K562 (cell line): Measurements from ENCODE around the gene SUPT5H. TPM values are rescaled to one million over a fixed set of nuclear protein-coding genes. Genes with fewer than 3 reads are reported as not detected.

Experiments
- ASH1L ChIP-seq: fragments of 450-650 bp; IDR thresholded peaks from 2 replicates; pipeline ENCODE4 v1.6.1; 2018; ENCODE audit warnings: borderline replicate concordance, mild to moderate bottlenecking, low read depth; ENCODE audit not compliant: partially characterized antibody
- ETS1 ChIP-seq: conservative IDR thresholded peaks from 2 replicates; pipeline ENCODE4 v1.6.1; 2011; ENCODE audit warnings: low read depth, mild to moderate bottlenecking, low read length; ENCODE audit not compliant: control insufficient read depth
- FOS ChIP-seq: IDR thresholded peaks from 3 replicates; pipeline ENCODE4 v1.6.1; 2011; ENCODE audit not compliant: insufficient read length; ENCODE audit errors: extremely low read depth
- GABPA ChIP-seq: fragments of 200-800 bp; sonication (Bioruptor generic); conservative IDR thresholded peaks from 2 replicates; pipeline ENCODE4 v1.6.1; 2016; ENCODE audit warnings: low read depth, missing genetic modification characterization, missing compliant biosample characterization
- KAT2B ChIP-seq: IDR thresholded peaks from one replicate; pipeline ENCODE4 v1.6.1; 2012; ENCODE audit warnings: low read depth, mild to moderate bottlenecking, control low read depth, inconsistent platforms, low read length, moderate library complexity
- MAFG ChIP-seq: fragments of 450-650 bp; conservative IDR thresholded peaks from 2 replicates; pipeline ENCODE4 v1.6.1; 2016; ENCODE audit warnings: missing genetic modification characterization, missing compliant biosample characterization
- MEIS2 ChIP-seq: fragments of 450-650 bp; IDR thresholded peaks from 2 replicates; pipeline ENCODE4 v1.6.1; 2014; ENCODE audit warnings: mild to moderate bottlenecking; ENCODE audit not compliant: partially characterized antibody
- NCOA4 ChIP-seq: fragments of 450-650 bp; IDR thresholded peaks from 2 replicates; pipeline ENCODE4 v1.6.1; 2018; ENCODE audit warnings: mild to moderate bottlenecking; ENCODE audit not compliant: partially characterized antibody
- NONO ChIP-seq, 2 experiments: fragments of 200-400 bp in 1 of 2; fragments of 450-650 bp in 1 of 2; formaldehyde crosslinking in 1 of 2; IDR thresholded peaks; 2 replicates each; pipeline ENCODE4 v1.6.1; 2017; ENCODE audit warnings: low read depth in 2 of 2, mild to moderate bottlenecking in 2 of 2, moderate library complexity in 2 of 2, low read length in 1 of 2
- PRPF4 ChIP-seq: fragments of 200-400 bp; formaldehyde crosslinking; IDR thresholded peaks from one replicate; pipeline ENCODE4 v1.6.1; 2017; ENCODE audit warnings: low read length, low read depth, mild to moderate bottlenecking; ENCODE audit not compliant: insufficient read depth, poor library complexity, severe bottlenecking
- PURB ChIP-seq: sonication (generic); formaldehyde crosslinking; IDR thresholded peaks from 2 replicates; pipeline ENCODE4 v1.9.0; 2021; ENCODE audit warnings: low read depth, mild to moderate bottlenecking, missing genetic modification reagents
- SAFB2 ChIP-seq: fragments of 200-400 bp; formaldehyde crosslinking; IDR thresholded peaks from 2 replicates; pipeline ENCODE4 v1.6.1; 2018; ENCODE audit warnings: borderline replicate concordance, low read length, low read depth, moderate library complexity; ENCODE audit not compliant: severe bottlenecking
- SFPQ ChIP-seq: fragments of 200-400 bp; formaldehyde crosslinking; IDR thresholded peaks from 2 replicates; pipeline ENCODE4 v1.6.1; 2017; ENCODE audit warnings: mild to moderate bottlenecking, low read depth, low read length, moderate library complexity
- SMARCB1 ChIP-seq: IDR thresholded peaks from 2 replicates; pipeline ENCODE4 v1.6.1; 2011; ENCODE audit warnings: improper control_type of control experiment, low read depth; ENCODE audit not compliant: insufficient read length
- TAF7 ChIP-seq: fragments of 450-650 bp; IDR thresholded peaks from 2 replicates; pipeline ENCODE4 v1.6.1; 2016; ENCODE audit warnings: missing genetic modification characterization, missing compliant biosample characterization
- YY1 ChIP-seq, 3 experiments: IDR thresholded peaks; 2 replicates each; pipeline ENCODE4 v1.6.1; 2011; ENCODE audit warnings: low read length in 2 of 3, mild to moderate bottlenecking in 2 of 3, moderate library complexity in 2 of 3, borderline replicate concordance in 1 of 3, control low read depth in 1 of 3, low read depth in 1 of 3; ENCODE audit not compliant: insufficient read depth in 3 of 3, insufficient replicate concordance in 2 of 3, control insufficient read depth in 1 of 3, insufficient read length in 1 of 3; ENCODE audit errors: extremely low read depth in 1 of 3
- ZBTB7A ChIP-seq: IDR thresholded peaks from 2 replicates; pipeline ENCODE4 v1.6.1; 2011; ENCODE audit warnings: low read depth, mild to moderate bottlenecking, low read length, moderate library complexity, borderline replicate concordance; ENCODE audit not compliant: control insufficient read depth
- ZNF277 ChIP-seq: fragments of 250-450 bp; sonication (Bioruptor Pico); IDR thresholded peaks from 2 replicates; pipeline ENCODE4 v1.8.0; 2022; ENCODE audit warnings: inconsistent platforms, mild to moderate bottlenecking, moderate library complexity, borderline replicate concordance
- ZNF512 ChIP-seq: IDR thresholded peaks from 2 replicates; pipeline ENCODE4 v1.6.1; 2016; ENCODE audit warnings: missing genetic modification characterization, missing compliant biosample characterization
- polyA plus RNA-seq, 8 experiments: library from polyadenylated mRNA; depleted of rRNA in 4 of 8; stranded (reverse) in 5 of 8; unstranded in 3 of 8; fragments of >200 nt; fragmentation: Nextera tagmentation in 2 of 8; fragmentation: Illumina TruSeq in 1 of 8; extraction: Ambion mirVana in 2 of 8; extraction: Trizol in 1 of 8; gene quantifications; 2 replicates each; pipeline versions ENCODE4 v1.2.1 to v1.2.3, GENCODE V29; 2011 to 2014; ENCODE audit warnings: inconsistent platforms in 1 of 8, missing spikeins in 1 of 8
- total RNA-seq, 7 experiments: library from RNA; depleted of rRNA in 6 of 7; stranded (reverse); fragments of >200 nt in 6 of 7; fragmentation: Illumina TruSeq in 2 of 7; extraction: Trizol in 2 of 7; gene quantifications; 2 replicates each; pipeline versions ENCODE4 v1.2.1 to v1.2.3, GENCODE V29; 2011 to 2021; ENCODE audit warnings: low replicate concordance in 1 of 7

Gene SUPT5H
- total and polyA plus RNA-seq, 9 of the 15 experiments (the other 6 are each of a cell fraction or from before 2014, with no cell fraction given): 13.3 to 85.9 (median 35.9) TPM

- peak; percentile 95 for TF ChIP-seq ZNF512 (tag)
- TF ChIP-seq FOS: no peak
- TF ChIP-seq ASH1L: peak; percentile 44
- peak; percentile 8; the same call in 1 of the 2 replicates for TF ChIP-seq GABPA
- TF ChIP-seq PURB: no peak
- peak; percentile 73 for TF ChIP-seq ETS1
- no peak for TF ChIP-seq MEIS2
- peak in 1 of 3 experiments; percentile 36 for TF ChIP-seq YY1 (IDR thresholded peaks at IDR 0.05; ENCODE audit: borderline replicate concordance in 1 of 3, control insufficient read depth in 1 of 3, extremely low read depth in 1 of 3, insufficient read depth in 3 of 3, insufficient read length in 1 of 3, insufficient replicate concordance in 2 of 3, low read depth in 1 of 3, low read length in 2 of 3)
- no peak for TF ChIP-seq ZNF277 (CRISPR knock-in tag)
- TF ChIP-seq SAFB2: no peak
- TF ChIP-seq NCOA4: peak; percentile 46
- TF ChIP-seq ZBTB7A: peak; percentile 88
- TF ChIP-seq KAT2B: no peak
- no peak for TF ChIP-seq SMARCB1
- no peak for TF ChIP-seq TAF7 (tag)
- no peak for TF ChIP-seq PRPF4
- TF ChIP-seq NONO (IDR thresholded peaks at IDR 0.05; ENCODE audit: low read depth in 2 of 2, low read length in 1 of 2): no peak
- no peak for TF ChIP-seq MAFG
- TF ChIP-seq SFPQ: no peak
Measured at GRCh38 chr19:39410017-39410830, 35.2 kb upstream of the SUPT5H start (continued).
